Measurements from ENCODE around the gene MLLT3.

MLLT3 gene

DNA sequence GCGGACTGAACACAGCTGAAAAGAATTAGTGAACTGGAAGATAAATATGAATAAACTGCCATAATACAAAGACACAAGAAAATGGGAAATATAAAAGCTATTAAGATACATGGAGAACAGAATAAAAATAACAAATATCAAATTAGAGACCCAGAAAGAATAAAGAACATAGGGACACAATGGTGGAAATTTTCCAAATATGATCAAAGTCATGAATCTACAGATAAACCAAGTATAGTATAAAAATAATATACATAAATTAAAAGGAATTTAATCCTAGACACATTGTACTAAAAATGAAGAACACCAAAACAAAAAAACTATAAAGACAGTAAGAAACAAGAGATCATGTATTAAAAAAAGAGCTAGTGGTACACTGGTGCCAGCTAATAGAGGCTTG is 194.9 kb downstream of the MLLT3 start:
- no peak for TF ChIP-seq POLR2A (IDR thresholded peaks at IDR 0.05; ENCODE audit: low read depth, low read length)
- FAIRE-seq (no peak), DNase-seq (ENCODE audit: insufficient read length, low spot score) (no peak)

DNA sequence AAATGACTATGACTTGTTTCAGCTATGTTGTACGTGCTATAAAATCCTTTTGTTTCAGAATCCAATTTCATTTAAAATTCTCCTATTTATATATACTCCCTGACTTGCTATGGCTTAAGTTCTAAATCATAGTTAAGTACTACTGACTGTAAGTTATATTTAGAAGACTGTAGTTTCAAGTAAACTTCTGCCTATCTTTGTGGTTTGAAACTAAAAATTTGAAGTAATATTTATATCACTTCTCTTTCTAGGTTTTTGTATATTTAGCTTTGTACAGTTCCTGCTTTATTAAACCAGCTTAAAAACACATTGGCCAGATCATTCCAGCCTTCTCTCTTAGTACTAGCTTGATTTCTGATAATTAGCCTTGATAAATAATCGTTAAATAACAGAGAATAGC is 196.3 kb downstream of the MLLT3 start:
- no peak for FAIRE-seq
- DNase-seq (ENCODE audit: insufficient read length, low spot score): no peak
- no peak for TF ChIP-seq POLR2A (IDR thresholded peaks at IDR 0.05; ENCODE audit: low read depth, low read length)

DNA sequence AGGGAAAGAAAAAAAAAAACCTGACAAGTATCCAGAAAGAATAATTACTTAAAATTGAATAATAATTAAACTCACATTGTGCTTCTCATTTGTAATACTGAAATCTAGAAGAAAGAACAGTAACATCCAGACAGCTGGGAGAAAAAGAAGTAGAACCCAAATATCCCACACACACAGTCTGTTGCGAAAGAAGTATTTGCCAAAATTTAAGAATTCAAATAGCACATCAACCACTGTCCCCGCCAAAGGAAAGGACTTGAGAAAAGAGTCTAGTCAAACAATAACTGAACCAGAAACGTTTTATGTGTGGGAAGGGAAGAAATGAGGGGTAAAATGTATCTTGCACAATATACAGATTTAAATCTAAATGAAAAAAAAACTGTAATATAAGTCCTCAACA is 202.8 kb downstream of the MLLT3 start:
- FAIRE-seq (no peak), DNase-seq (ENCODE audit: insufficient read length, low spot score) (no peak)

DNA sequence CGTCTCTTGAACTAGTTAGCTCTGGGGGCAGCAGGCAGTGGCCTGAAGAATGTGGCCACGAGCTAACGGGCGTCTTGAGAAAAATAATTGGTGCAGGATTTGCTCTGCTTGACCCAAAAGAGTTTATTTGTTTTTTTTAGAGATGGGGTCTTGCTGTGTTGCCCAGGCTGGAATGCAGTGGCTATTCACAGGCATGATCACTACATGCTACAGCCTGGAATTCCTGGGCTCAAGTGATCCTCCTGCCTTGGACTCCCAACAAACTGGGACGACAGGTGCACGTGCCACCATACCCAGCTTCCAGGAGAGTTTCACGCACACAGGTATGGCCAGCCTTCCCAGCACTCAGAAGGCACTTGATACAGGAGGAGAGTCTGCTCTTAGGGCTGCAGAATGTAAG is 203.8 kb downstream of the MLLT3 start:
- DNase-seq (ENCODE audit: insufficient read length, low spot score): no peak
- no peak for FAIRE-seq
- TF ChIP-seq POLR2A (IDR thresholded peaks at IDR 0.05; ENCODE audit: low read depth, low read length): no peak

More for the DNA sequence above, 202.8 kb downstream of the MLLT3 start:
- no peak for TF ChIP-seq POLR2A (IDR thresholded peaks at IDR 0.05; ENCODE audit: low read depth, low read length)

DNA sequence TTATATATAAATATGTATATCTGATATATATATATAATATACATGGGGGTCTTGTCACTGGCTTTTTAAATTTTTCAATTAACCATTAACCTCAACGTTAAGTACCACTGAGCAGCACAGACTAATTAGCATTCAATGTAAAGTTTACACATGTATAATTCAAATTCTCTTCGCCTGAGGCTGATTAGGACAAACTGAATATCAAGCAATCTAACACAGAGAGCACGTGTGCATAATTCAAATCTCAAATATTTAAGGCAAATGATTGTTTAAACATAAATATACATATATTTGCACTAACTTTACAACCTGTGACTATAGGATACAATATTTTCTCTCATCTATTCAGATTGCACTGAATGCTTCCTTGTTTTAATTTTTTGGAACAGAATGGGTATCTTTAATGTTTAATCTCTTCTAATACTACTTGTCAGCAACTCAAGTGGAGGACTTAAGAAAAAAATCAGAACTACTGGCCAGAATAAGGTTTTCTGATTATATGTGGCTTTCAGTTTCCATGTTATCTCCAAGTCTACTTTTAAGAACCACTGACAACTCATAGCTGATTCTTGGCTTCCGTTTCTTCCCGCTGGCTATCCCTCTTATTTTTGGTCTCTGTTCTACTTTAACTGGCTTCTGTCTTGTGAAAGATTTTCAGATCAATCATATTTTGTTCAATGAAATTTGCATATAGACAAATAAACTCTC is 204.8 kb downstream of the MLLT3 start:
- no peak for FAIRE-seq

DNA sequence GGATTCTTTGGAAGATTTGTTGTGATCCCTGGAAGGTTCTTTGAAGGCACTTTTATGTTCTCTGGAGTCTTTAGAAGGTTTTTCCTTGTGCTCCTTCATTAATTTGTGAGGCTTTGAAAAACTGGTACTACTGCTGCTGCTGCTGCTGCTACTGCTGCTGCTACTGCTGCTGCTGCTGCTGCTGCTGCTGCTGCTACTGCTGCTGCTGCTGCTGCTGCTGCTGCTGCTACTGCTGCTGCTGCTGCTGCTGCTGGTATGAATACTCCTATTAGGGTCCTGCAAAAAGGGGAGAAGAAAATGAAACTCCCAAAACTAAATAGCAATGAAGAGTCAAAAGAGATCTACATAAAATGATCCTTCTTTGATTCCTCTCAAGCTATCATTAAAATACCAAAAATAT is 208.1 kb downstream of the MLLT3 start:
- FAIRE-seq (no peak), DNase-seq (ENCODE audit: insufficient read length, low spot score) (no peak)
- TF ChIP-seq POLR2A (IDR thresholded peaks at IDR 0.05; ENCODE audit: low read depth, low read length): no peak

More for the DNA sequence above, 204.8 kb downstream of the MLLT3 start:
- no peak for TF ChIP-seq POLR2A (IDR thresholded peaks at IDR 0.05; ENCODE audit: low read depth, low read length)
- DNase-seq (ENCODE audit: insufficient read length, low spot score): no peak

DNA sequence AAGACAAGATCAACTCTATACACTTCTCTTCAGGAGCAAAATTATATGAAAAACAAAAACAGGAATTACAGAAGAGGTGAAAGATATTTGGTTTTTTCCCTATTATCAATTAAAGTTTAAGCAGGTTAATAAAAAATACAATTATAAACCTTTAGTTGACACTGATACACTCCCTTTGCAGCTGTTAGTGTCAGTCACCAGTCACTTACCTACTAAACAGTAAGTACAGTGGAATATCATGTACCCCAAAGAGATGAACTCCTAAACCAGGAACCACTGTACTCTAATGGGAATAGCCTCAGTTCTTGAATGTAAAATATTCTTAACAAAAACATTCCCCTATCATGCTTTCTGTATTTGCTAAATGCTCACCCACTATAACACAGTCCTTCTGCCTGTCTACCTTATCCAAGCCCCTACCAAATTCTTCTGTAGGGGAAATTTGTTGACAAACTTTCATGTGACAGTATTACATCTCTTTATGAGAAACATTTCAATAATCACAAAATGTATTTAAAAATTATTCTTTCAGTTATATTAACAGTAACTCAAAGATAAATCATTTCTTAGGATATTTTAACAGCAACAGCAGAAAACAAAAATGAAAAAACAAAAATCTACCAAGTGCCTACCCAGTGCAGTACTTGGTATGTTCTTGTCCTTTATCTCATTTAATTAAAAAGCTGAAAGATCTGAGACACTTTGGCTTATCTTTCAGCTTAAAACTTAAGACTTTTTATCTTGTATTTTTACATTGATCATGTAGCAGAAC is 212.8 kb downstream of the MLLT3 start:
- TF ChIP-seq POLR2A (IDR thresholded peaks at IDR 0.05; ENCODE audit: low read depth, low read length): no peak
- FAIRE-seq (no peak), DNase-seq (ENCODE audit: insufficient read length, low spot score) (no peak)

DNA sequence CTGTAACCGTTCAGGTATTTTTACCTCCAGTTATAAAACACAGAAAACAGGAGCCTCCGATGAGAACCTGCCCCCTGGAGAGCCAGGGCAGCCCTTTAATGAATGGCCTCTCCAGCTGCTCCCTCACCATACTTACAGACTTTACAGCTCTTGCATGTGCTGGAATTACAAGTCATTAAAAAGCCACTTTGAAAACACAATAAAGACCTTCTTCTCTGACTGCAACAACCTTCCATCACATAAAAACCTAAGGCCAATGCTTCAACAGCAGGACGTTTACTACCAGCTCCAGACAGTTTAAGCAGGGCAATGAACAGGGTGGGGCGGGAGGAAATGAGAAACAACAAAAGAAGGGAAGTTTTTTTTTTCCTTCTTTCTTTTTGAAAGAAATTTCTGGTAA is 213.8 kb downstream of the MLLT3 start:
- TF ChIP-seq POLR2A (IDR thresholded peaks at IDR 0.05; ENCODE audit: low read depth, low read length): no peak
- no peak for FAIRE-seq
- no peak for DNase-seq (ENCODE audit: insufficient read length, low spot score)

DNA sequence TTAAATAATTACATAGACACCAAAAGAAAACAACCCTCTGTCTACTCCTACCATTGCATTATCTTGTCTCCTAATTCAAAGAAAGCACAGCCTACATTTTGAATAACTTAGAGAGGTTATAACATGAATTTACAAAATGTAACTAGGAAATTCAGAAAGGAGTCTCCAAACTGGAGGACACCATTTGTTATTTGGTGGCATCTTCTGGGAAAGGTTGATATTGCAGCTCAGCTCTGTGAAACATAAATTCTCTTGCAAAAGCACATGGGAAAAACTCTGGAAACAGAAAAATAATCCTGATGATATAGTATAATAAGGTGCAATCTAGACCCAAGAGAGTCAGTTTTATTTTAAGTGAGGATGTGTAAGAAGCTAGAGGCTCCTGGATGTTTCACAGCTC is 215.3 kb downstream of the MLLT3 start:
- DNase-seq (ENCODE audit: insufficient read length, low spot score): no peak
- no peak for FAIRE-seq
- TF ChIP-seq POLR2A (IDR thresholded peaks at IDR 0.05; ENCODE audit: low read depth, low read length): no peak

DNA sequence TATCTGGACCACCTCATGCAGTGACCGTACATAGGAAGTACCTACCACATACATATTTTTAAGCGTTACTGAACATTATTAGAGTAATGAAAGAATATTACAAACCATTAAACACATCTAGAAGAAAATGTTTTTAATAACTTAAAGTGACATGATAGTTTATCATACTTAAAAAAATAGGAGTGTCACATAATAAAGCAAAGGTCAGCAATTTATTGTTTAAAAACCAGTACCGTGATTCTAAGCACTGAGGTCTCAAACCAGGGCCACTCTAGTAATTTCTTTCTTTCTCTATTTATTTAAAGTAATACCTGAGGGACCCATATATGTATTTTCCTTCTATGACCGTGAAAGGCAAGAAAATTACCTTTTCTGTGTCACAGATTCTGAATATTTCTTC is 216.0 kb downstream of the MLLT3 start:
- no peak for TF ChIP-seq POLR2A (IDR thresholded peaks at IDR 0.05; ENCODE audit: low read depth, low read length)
- FAIRE-seq: no peak
- DNase-seq (ENCODE audit: insufficient read length, low spot score): no peak

DNA sequence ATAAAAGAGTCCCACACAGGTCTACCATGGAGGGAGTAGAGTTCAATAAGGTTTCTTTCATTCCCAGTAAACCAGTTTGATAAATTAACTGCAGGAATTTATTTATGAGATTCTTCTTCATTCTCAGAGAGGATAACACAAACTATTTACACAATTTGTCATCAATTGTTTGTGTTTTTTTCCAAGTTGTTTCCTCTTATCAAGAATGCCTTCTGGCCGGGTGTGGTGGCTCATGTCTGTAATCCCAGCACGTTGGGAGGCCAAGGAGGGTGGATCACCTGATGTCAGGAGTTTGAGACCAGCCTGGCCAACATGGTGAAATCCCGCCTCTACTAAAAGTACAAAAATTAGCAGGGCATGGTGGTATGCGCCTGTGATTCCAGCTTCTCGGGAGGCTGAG is 216.7 kb downstream of the MLLT3 start:
- no peak for TF ChIP-seq POLR2A (IDR thresholded peaks at IDR 0.05; ENCODE audit: low read depth, low read length)
- DNase-seq (ENCODE audit: insufficient read length, low spot score) (no peak), FAIRE-seq (no peak)

DNA sequence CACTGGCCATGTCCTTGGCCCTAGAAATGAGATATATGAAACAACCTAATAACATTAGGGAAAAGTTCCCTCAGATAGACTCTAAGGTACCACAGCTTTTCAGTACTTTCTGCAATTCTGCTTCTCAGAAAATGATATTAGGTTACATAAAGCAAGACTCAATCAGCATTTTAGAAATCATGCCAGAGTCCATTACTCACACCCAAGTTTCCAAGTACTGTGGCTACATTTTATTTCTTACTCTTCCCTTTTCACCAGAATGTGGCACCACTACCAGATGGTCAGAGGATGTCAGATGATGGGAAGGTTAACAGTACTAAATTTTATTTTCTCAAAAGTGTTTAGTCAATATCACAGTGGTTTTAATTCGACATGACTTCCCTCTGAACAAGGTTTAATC is 217.2 kb downstream of the MLLT3 start:
- no peak for TF ChIP-seq POLR2A (IDR thresholded peaks at IDR 0.05; ENCODE audit: low read depth, low read length)
- DNase-seq (ENCODE audit: insufficient read length, low spot score) (no peak), FAIRE-seq (no peak)

DNA sequence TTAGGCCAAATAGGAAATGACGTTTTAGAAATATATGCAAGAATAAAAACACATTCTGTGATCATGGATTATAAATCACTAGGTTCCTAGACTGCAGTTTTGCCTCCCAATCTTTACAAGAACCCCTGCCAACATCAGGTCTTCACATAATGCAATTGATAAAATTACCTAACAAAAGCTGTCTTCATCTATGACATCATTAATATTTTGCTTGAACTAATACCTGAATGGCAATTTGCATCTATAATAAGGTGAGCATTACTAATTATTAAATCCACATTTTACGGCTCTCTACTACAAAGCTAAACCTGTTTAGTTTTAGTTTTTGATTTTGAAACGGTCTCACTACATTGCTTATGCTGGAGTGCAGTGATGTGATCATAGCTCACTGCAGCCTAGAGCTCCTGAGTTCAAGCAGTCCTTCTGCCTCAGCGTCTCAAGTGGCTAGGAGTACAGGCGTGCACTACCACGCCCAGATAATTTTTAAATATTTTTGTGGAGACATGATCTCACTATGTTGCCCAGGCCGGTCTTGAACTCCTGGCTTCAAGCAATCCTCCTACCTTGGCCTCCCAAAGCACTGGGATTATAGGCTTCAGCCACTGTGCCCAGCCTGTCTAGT is 218.0 kb downstream of the MLLT3 start:
- DNase-seq (ENCODE audit: insufficient read length, low spot score): no peak
- no peak for TF ChIP-seq POLR2A (IDR thresholded peaks at IDR 0.05; ENCODE audit: low read depth, low read length)
- no peak for FAIRE-seq

DNA sequence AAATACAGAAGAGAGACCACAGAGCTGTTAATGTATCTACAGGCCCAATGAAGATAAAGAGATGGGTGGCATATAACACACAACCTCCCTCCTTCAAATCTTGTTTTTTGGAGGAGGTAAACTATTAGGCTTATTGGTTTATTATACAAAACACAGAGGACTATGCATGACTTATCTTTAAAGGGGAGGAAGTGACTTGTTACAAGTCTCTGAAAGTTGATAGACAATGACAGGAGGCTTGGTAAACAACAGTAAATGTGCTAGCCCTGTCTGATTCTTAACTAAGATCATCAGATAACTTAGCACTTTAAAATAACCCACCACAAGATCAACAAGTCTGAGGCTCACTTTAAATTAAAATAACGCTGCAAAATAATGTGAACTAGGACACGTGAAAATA is 219.0 kb downstream of the MLLT3 start:
- no peak for TF ChIP-seq POLR2A (IDR thresholded peaks at IDR 0.05; ENCODE audit: low read depth, low read length)
- no peak for FAIRE-seq
- DNase-seq (ENCODE audit: insufficient read length, low spot score): no peak

Measured in H54 (cell line).